DND-41 (cell line): ENCODE results near the gene NDUFAF5.

Experiments
- ATAC-seq: fragments of 200-7000 bp; cut with Tn5 transposase; 3 replicates; pipeline ENCODE4 v1.9.1; 2021; ENCODE audit warnings: low read depth; ENCODE audit not compliant: insufficient read depth
- DNase-seq: peaks from one replicate; pipeline ENCODE4 v3.0.0-alpha.2; 2020
- H2AFZ ChIP-seq: 2 replicates; pipeline ENCODE4 v1.6.0; 2012; ENCODE audit warnings: low read depth, low read length
- H3K27ac ChIP-seq: 2 replicates; pipeline ENCODE4 v1.5.1; 2012; ENCODE audit warnings: low read length, inconsistent platforms
- H3K27me3 ChIP-seq: fragments of 200-600 bp; sonication (generic); 2 replicates; pipeline ENCODE4 v1.6.0; 2012; ENCODE audit warnings: low read length, mild to moderate bottlenecking, inconsistent platforms; ENCODE audit not compliant: insufficient read depth, poor library complexity
- H3K36me3 ChIP-seq: 2 replicates; pipeline ENCODE4 v1.5.1; 2012; ENCODE audit warnings: low read length, inconsistent platforms; ENCODE audit not compliant: insufficient read depth
- H3K4me1 ChIP-seq: 2 replicates; pipeline ENCODE4 v1.5.1; 2012; ENCODE audit warnings: mild to moderate bottlenecking, low read length; ENCODE audit not compliant: insufficient read depth
- H3K4me2 ChIP-seq: 2 replicates; pipeline ENCODE4 v1.6.0; 2012; ENCODE audit warnings: mild to moderate bottlenecking, moderate library complexity, low read length, inconsistent platforms; ENCODE audit not compliant: insufficient read depth
- H3K4me3 ChIP-seq, 2 experiments: fragments of 200-600 bp in 1 of 2; shearing (Covaris generic) in 1 of 2; 2 replicates each; pipeline ENCODE4 v1.5.1; 2012 to 2016; ENCODE audit warnings: inconsistent platforms in 2 of 2, low read length in 2 of 2, mild to moderate bottlenecking in 2 of 2, low read depth in 1 of 2, moderate library complexity in 1 of 2
- H3K79me2 ChIP-seq: 2 replicates; pipeline ENCODE4 v1.6.0; 2012; ENCODE audit warnings: low read length, inconsistent platforms; ENCODE audit not compliant: insufficient read depth
- H3K9ac ChIP-seq: 2 replicates; pipeline ENCODE4 v1.6.0; 2012; ENCODE audit warnings: low read depth, mild to moderate bottlenecking, inconsistent platforms, low read length, moderate library complexity
- H3K9me3 ChIP-seq: 2 replicates; pipeline ENCODE4 v1.5.1; 2012; ENCODE audit warnings: low read length, moderate library complexity, mild to moderate bottlenecking, inconsistent platforms; ENCODE audit not compliant: insufficient read depth, severe bottlenecking
- H4K20me1 ChIP-seq: 2 replicates; pipeline ENCODE4 v1.6.0; 2012; ENCODE audit warnings: low read length; ENCODE audit not compliant: insufficient read depth
- CTCF ChIP-seq: IDR thresholded peaks from 2 replicates; pipeline ENCODE4 v1.5.1; 2012; ENCODE audit warnings: borderline replicate concordance, low read length, moderate library complexity, mild to moderate bottlenecking; ENCODE audit not compliant: poor library complexity, severe bottlenecking; ENCODE audit errors: extremely low read depth
- EZH2 ChIP-seq: IDR thresholded peaks from 3 replicates; pipeline ENCODE4 v1.6.1; 2012; ENCODE audit warnings: borderline replicate concordance, low read depth, mild to moderate bottlenecking, moderate library complexity, low read length, inconsistent platforms; ENCODE audit not compliant: severe bottlenecking

NDUFAF5 gene

GRCh38 chr20:13868331-13868730 lies 83.5 kb downstream of the NDUFAF5 start:
- no peaks in the 10 kb centered on the region for H3K79me2 ChIP-seq
- H2AFZ ChIP-seq, result no peak overlapping the region
- no peak overlapping the region for H3K9ac ChIP-seq
- H3K4me2 ChIP-seq, result no peak overlapping the region
- DNase-seq (no peak), ATAC-seq (no peak)
- H4K20me1 ChIP-seq, result no peaks in the 10 kb centered on the region
- H3K27me3 ChIP-seq, result peaks cover 13% of the 10 kb centered on the region
- H3K27ac ChIP-seq, result no peak overlapping the region
- TF ChIP-seq CTCF (no peak), EZH2 (no peak)
- no peaks in the 10 kb centered on the region for H3K9me3 ChIP-seq
- no peaks in the 10 kb centered on the region for H3K4me1 ChIP-seq
- H3K36me3 ChIP-seq, result no peaks in the 10 kb centered on the region
- H3K4me3 ChIP-seq, result no peak overlapping the region

GRCh38 chr20:13870170-13870748 lies 85.4 kb downstream of the NDUFAF5 start:
- DNase-seq (no peak), ATAC-seq (no peak)

More at GRCh38 chr20:13870170-13870748, 85.4 kb downstream of the NDUFAF5 start:
- H3K9ac ChIP-seq, result no peak overlapping the region
- H3K4me2 ChIP-seq, result no peak overlapping the region
- no peak overlapping the region for H3K27ac ChIP-seq
- H3K36me3 ChIP-seq, result no peaks in the 10 kb centered on the region
- no peak overlapping the region for H3K4me3 ChIP-seq
- H4K20me1 ChIP-seq, result no peaks in the 10 kb centered on the region
- H3K4me1 ChIP-seq, result no peaks in the 10 kb centered on the region
- H3K27me3 ChIP-seq, result peaks cover 9% of the 10 kb centered on the region
- no peaks in the 10 kb centered on the region for H3K79me2 ChIP-seq
- no peak overlapping the region for H2AFZ ChIP-seq
- TF ChIP-seq CTCF, result no peak
- no peak for TF ChIP-seq EZH2
- H3K9me3 ChIP-seq, result no peaks in the 10 kb centered on the region
